ENCODE results near the gene BCL11B. TPM values are rescaled to one million over a fixed set of nuclear protein-coding genes. Genes with fewer than 3 reads are reported as not detected.

The BCL11B gene
- total RNA-seq, 6 donors from 2014 or later, result 1.1 to 4.5 (median 2.2) TPM

GRCh38 chr14:99182548-99183250, 89.3 kb downstream of the BCL11B start:
- ATAC-seq (ENCODE audit: low FRiP score in 2 of 2), result no peak
- H3K27ac ChIP-seq, result no peak overlapping the region
- no peaks in the 10 kb centered on the region for H3K9me3 ChIP-seq
- WGBS, 2 donors, result 86 to 89% methylated on average over 6 of the region's 6 CpGs
- DNase-seq, result no peak
- TF ChIP-seq POLR2AphosphoS5 (IDR thresholded peaks at IDR 0.05), result no peak
- TF ChIP-seq, protein P1, sequence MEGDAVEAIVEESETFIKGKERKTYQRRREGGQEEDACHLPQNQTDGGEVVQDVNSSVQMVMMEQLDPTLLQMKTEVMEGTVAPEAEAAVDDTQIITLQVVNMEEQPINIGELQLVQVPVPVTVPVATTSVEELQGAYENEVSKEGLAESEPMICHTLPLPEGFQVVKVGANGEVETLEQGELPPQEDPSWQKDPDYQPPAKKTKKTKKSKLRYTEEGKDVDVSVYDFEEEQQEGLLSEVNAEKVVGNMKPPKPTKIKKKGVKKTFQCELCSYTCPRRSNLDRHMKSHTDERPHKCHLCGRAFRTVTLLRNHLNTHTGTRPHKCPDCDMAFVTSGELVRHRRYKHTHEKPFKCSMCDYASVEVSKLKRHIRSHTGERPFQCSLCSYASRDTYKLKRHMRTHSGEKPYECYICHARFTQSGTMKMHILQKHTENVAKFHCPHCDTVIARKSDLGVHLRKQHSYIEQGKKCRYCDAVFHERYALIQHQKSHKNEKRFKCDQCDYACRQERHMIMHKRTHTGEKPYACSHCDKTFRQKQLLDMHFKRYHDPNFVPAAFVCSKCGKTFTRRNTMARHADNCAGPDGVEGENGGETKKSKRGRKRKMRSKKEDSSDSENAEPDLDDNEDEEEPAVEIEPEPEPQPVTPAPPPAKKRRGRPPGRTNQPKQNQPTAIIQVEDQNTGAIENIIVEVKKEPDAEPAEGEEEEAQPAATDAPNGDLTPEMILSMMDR (IDR thresholded peaks at IDR 0.05), result no peak
- TF ChIP-seq POLR2A (IDR thresholded peaks at IDR 0.05), result no peak
- TF ChIP-seq EP300 (IDR thresholded peaks at IDR 0.05), result no peak
- H3K27me3 ChIP-seq, result no peaks in the 10 kb centered on the region
- H3K4me3 ChIP-seq, result no peak overlapping the region
- no peaks in the 10 kb centered on the region for H3K36me3 ChIP-seq
- peaks cover 0 to 7% (median 0%) of the 10 kb centered on the region in 4 donors for H3K4me1 ChIP-seq

GRCh38 chr14:99181804-99182520, 90.0 kb downstream of the BCL11B start:
- ATAC-seq (ENCODE audit: low FRiP score in 2 of 2), result no peak
- H3K4me3 ChIP-seq, result no peak overlapping the region
- H3K27ac ChIP-seq, result no peak overlapping the region
- TF ChIP-seq, protein P1 (IDR thresholded peaks at IDR 0.05), result no peak
- TF ChIP-seq POLR2AphosphoS5 (IDR thresholded peaks at IDR 0.05) (no peak), EP300 (IDR thresholded peaks at IDR 0.05) (no peak), POLR2A (IDR thresholded peaks at IDR 0.05) (no peak)
- H3K36me3 ChIP-seq, result no peaks in the 10 kb centered on the region
- no peaks in the 10 kb centered on the region for H3K9me3 ChIP-seq
- peaks cover 0 to 7% (median 0%) of the 10 kb centered on the region in 4 donors for H3K4me1 ChIP-seq
- WGBS, 2 donors, result 85 to 90% methylated on average over 17 of the region's 17 CpGs
- no peaks in the 10 kb centered on the region for H3K27me3 ChIP-seq
- no peak for DNase-seq

GRCh38 chr14:99181241-99181640, 90.8 kb downstream of the BCL11B start:
- H3K4me3 ChIP-seq, result no peak overlapping the region
- TF ChIP-seq EP300 (IDR thresholded peaks at IDR 0.05) (no peak), POLR2AphosphoS5 (IDR thresholded peaks at IDR 0.05) (no peak), POLR2A (IDR thresholded peaks at IDR 0.05) (no peak)
- TF ChIP-seq, protein P1 (IDR thresholded peaks at IDR 0.05), result no peak
- peaks cover 0 to 7% (median 0%) of the 10 kb centered on the region in 4 donors for H3K4me1 ChIP-seq
- 85 to 86% methylated on average over 10 to 11 of the region's 11 CpGs for WGBS, 2 donors
- H3K36me3 ChIP-seq, result no peaks in the 10 kb centered on the region
- no peak overlapping the region for H3K27ac ChIP-seq
- ATAC-seq (ENCODE audit: low FRiP score in 2 of 2), result no peak
- no peaks in the 10 kb centered on the region for H3K27me3 ChIP-seq
- no peak for DNase-seq
- no peaks in the 10 kb centered on the region for H3K9me3 ChIP-seq

- 79 to 80% methylated on average over 8 to 9 of the region's 9 CpGs for WGBS, 2 donors
- peaks cover 0 to 7% (median 0%) of the 10 kb centered on the region in 4 donors for H3K4me1 ChIP-seq
- DNase-seq (no peak), ATAC-seq (ENCODE audit: low FRiP score in 2 of 2) (no peak)
- H3K27ac ChIP-seq, result no peak overlapping the region
- TF ChIP-seq POLR2A (IDR thresholded peaks at IDR 0.05), result no peak
- TF ChIP-seq EP300 (IDR thresholded peaks at IDR 0.05), result no peak
- TF ChIP-seq, protein P1 (IDR thresholded peaks at IDR 0.05), result no peak
- no peak for TF ChIP-seq POLR2AphosphoS5 (IDR thresholded peaks at IDR 0.05)
- no peaks in the 10 kb centered on the region for H3K9me3 ChIP-seq
- no peaks in the 10 kb centered on the region for H3K27me3 ChIP-seq
- no peaks in the 10 kb centered on the region for H3K36me3 ChIP-seq
- no peak overlapping the region for H3K4me3 ChIP-seq
Measured at GRCh38 chr14:99179946-99180345, 92.1 kb downstream of the BCL11B start.

Data from upper lobe of left lung (tissue), 6 donors.